22Rv1 (cell line): ENCODE measurements around the gene PARP12.

Source experiments
- CTCF ChIP-seq: fragments of 450-650 bp; IDR thresholded peaks from 2 replicates; pipeline ENCODE4 v1.5.1; 2017; ENCODE audit warnings: mild to moderate bottlenecking
- ZFX ChIP-seq: fragments of 450-650 bp; IDR thresholded peaks from 2 replicates; pipeline ENCODE4 v1.6.1; 2017; ENCODE audit warnings: antibody characterized with exemption, borderline replicate concordance

GRCh38 chr7:140031364-140031763 lies 31.4 kb downstream of the PARP12 start:
- TF ChIP-seq CTCF (no peak), ZFX (no peak)
